HCT116 (cell line): ENCODE results near the gene TJP3. TPM values are rescaled to one million over a fixed set of nuclear protein-coding genes. Genes with fewer than 3 reads are reported as not detected.

ENCODE experiments used
- ATAC-seq: fragments of 200-7000 bp; cut with Tn5 transposase; 2 replicates; pipeline ENCODE4 v1.9.1; 2020; ENCODE audit warnings: mild to moderate bottlenecking, moderate library complexity
- BruUV-seq: library from RNA; stranded (reverse); fragments of 400-500 nt; replicated peaks from 2 replicates; lab custom pipeline; 2021; lab: Mats Ljungman, UMichigan
- CTCF ChIA-PET: fragments of 300-600 bp; sonication (Branson Sonifier 250); formaldehyde crosslinking; loops from one replicate; lab custom pipeline; 2021; ENCODE audit warnings: antibody characterized with exemption; lab: Charles Lee
- POLR2A ChIA-PET: fragments of 300-600, 350-600 bp; sonication (Branson Sonifier 250); formaldehyde crosslinking; loops from one replicate; lab custom pipeline; 2021; ENCODE audit warnings: antibody characterized with exemption; lab: Charles Lee
- RAD21 ChIA-PET, 2 experiments: fragments of 300-600 bp; sonication (Branson Sonifier 250); formaldehyde crosslinking; loops; one replicate each; lab custom pipeline; 2023; ENCODE audit warnings: low total read pairs in 2 of 2; ENCODE audit not compliant: uncharacterized antibody in 2 of 2, unreplicated experiment in 2 of 2, low non-redundant PET in 1 of 2; lab: Charles Lee
- DNase-seq: peaks from one replicate; pipeline ENCODE4 v3.0.0-alpha.2; 2010; ENCODE audit warnings: low read depth, low spot score
- H2AFZ ChIP-seq: fragments of 200-600 bp; shearing (Covaris generic), sonication (generic); 2 replicates; pipeline ENCODE4 v1.6.1; 2017; ENCODE audit warnings: low read depth, mixed run types, mixed read lengths, antibody characterized with exemption, low read length; ENCODE audit not compliant: poor library complexity, severe bottlenecking
- H3K27ac ChIP-seq: 2 replicates; pipeline ENCODE4 v1.5.1; 2012; ENCODE audit warnings: low read depth, low read length
- H3K27me3 ChIP-seq: fragments of 200-600 bp; sonication (generic); 2 replicates; pipeline ENCODE4 v1.6.1; 2016; ENCODE audit warnings: mixed run types, low read length, mixed read lengths; ENCODE audit not compliant: insufficient read depth
- H3K36me3 ChIP-seq, 2 experiments: fragments of 200-500 bp in 1 of 2; fragments of 200-600 bp in 1 of 2; sonication (Bioruptor generic) in 1 of 2; sonication (generic) in 1 of 2; 2 replicates each; pipeline versions ENCODE4 v1.5.1 to v1.6.1; 2014 to 2016; ENCODE audit warnings: low read length in 2 of 2, inconsistent platforms in 1 of 2, mixed read lengths in 1 of 2, mixed run types in 1 of 2; ENCODE audit not compliant: insufficient read depth in 2 of 2, control insufficient read depth in 1 of 2
- H3K4me1 ChIP-seq, 2 experiments: fragments of 200-600 bp in 1 of 2; sonication (generic) in 1 of 2; 2 replicates each; pipeline versions ENCODE4 v1.5.1 to v1.6.1; 2012 to 2017; ENCODE audit warnings: low read length in 2 of 2, inconsistent platforms in 1 of 2, mild to moderate bottlenecking in 1 of 2, mixed read lengths in 1 of 2, mixed run types in 1 of 2, moderate library complexity in 1 of 2; ENCODE audit not compliant: insufficient read depth in 2 of 2, control insufficient read depth in 1 of 2
- H3K4me2 ChIP-seq: fragments of 200-600 bp; sonication (generic); 2 replicates; pipeline ENCODE4 v1.6.1; 2017; ENCODE audit warnings: mixed run types, low read length, mixed read lengths
- H3K4me3 ChIP-seq, 2 experiments: fragments of 200-600 bp in 1 of 2; sonication (generic) in 1 of 2; replicated peaks in 1 of 2; 2 replicates each; pipeline ENCODE4 v1.5.1; 2011 to 2016; ENCODE audit warnings: low read length in 2 of 2, control low read depth in 1 of 2, low read depth in 1 of 2, mild to moderate bottlenecking in 1 of 2, mixed read lengths in 1 of 2, mixed run types in 1 of 2
- H3K79me2 ChIP-seq: fragments of 200-600 bp; sonication (generic); 2 replicates; pipeline ENCODE4 v1.6.1; 2017; ENCODE audit warnings: mild to moderate bottlenecking, mixed run types, low read length, moderate library complexity, mixed read lengths; ENCODE audit not compliant: insufficient read depth
- H3K9ac ChIP-seq: fragments of 200-600 bp; sonication (generic); 2 replicates; pipeline ENCODE4 v1.6.1; 2016; ENCODE audit warnings: low read length, mixed read lengths
- H3K9me2 ChIP-seq: fragments of 200-600 bp; sonication (generic), shearing (Covaris generic); 2 replicates; pipeline ENCODE4 v1.6.1; 2017; ENCODE audit warnings: mixed run types, mild to moderate bottlenecking, moderate library complexity; ENCODE audit not compliant: insufficient read depth
- H3K9me3 ChIP-seq, 2 experiments: fragments of 200-500 bp in 1 of 2; fragments of 200-600 bp in 1 of 2; sonication (Bioruptor generic) in 1 of 2; sonication (generic) in 1 of 2; 2 replicates each; pipeline ENCODE4 v1.6.1; 2014 to 2017; ENCODE audit warnings: low read length in 2 of 2, mixed read lengths in 2 of 2, inconsistent platforms in 1 of 2, low read depth in 1 of 2, mild to moderate bottlenecking in 1 of 2, mixed run types in 1 of 2, moderate library complexity in 1 of 2; ENCODE audit not compliant: control insufficient read depth in 1 of 2, insufficient read depth in 1 of 2
- H4K20me1 ChIP-seq: fragments of 200-600 bp; sonication (generic), shearing (Covaris generic); 2 replicates; pipeline ENCODE4 v1.6.1; 2017; ENCODE audit warnings: mixed run types, mild to moderate bottlenecking, moderate library complexity; ENCODE audit not compliant: insufficient read depth
- ATF3 ChIP-seq: IDR thresholded peaks from 2 replicates; pipeline ENCODE4 v1.6.1; 2012
- CBX3 ChIP-seq: IDR thresholded peaks from 2 replicates; pipeline ENCODE4 v1.6.1; 2012; ENCODE audit warnings: low read depth
- CEBPB ChIP-seq: IDR thresholded peaks from 2 replicates; pipeline ENCODE4 v1.6.1; 2012; ENCODE audit warnings: low read depth
- CTCF ChIP-seq, 3 experiments: fragments of 200-600 bp in 1 of 3; sonication (generic) in 1 of 3; IDR thresholded peaks in 2 of 3; conservative IDR thresholded peaks in 1 of 3; 2 replicates each; pipeline ENCODE4 v1.5.1; 2012 to 2017; ENCODE audit warnings: low read depth in 2 of 3, low read length in 2 of 3, antibody characterized with exemption in 1 of 3, borderline replicate concordance in 1 of 3, control low read depth in 1 of 3, mild to moderate bottlenecking in 1 of 3, mixed read lengths in 1 of 3, mixed run types in 1 of 3, moderate library complexity in 1 of 3; ENCODE audit not compliant: insufficient read depth in 1 of 3
- EGR1 ChIP-seq: IDR thresholded peaks from 2 replicates; pipeline ENCODE4 v1.6.1; 2012; ENCODE audit warnings: low read depth
- ELF1 ChIP-seq: IDR thresholded peaks from 2 replicates; pipeline ENCODE4 v1.6.1; 2012; ENCODE audit warnings: low read depth, borderline replicate concordance
- EZH2 ChIP-seq: fragments of 200-600 bp; sonication (generic); IDR thresholded peaks from 2 replicates; pipeline ENCODE4 v1.6.1; 2017; ENCODE audit warnings: antibody characterized with exemption, mixed run types
- EZH2phosphoT487 ChIP-seq: fragments of 200-600 bp; IDR thresholded peaks from 2 replicates; pipeline ENCODE4 v1.6.1; 2018; ENCODE audit warnings: antibody characterized with exemption, borderline replicate concordance
- FOSL1 ChIP-seq: IDR thresholded peaks from 2 replicates; pipeline ENCODE4 v1.6.1; 2012; ENCODE audit warnings: low read depth
- MAX ChIP-seq: IDR thresholded peaks from 2 replicates; pipeline ENCODE4 v1.6.1; 2012
- POLR2AphosphoS5 ChIP-seq: IDR thresholded peaks from 2 replicates; pipeline ENCODE4 v1.6.1; 2011; ENCODE audit warnings: mild to moderate bottlenecking, low read depth, low read length, moderate library complexity
- SIN3A ChIP-seq: IDR thresholded peaks from 2 replicates; pipeline ENCODE4 v1.6.1; 2012; ENCODE audit warnings: low read depth
- SP1 ChIP-seq: IDR thresholded peaks from 2 replicates; pipeline ENCODE4 v1.6.1; 2012; ENCODE audit warnings: low read depth
- SRF ChIP-seq: IDR thresholded peaks from 2 replicates; pipeline ENCODE4 v1.6.1; 2012; ENCODE audit warnings: low read depth
- TCF7L2 ChIP-seq: IDR thresholded peaks from 2 replicates; pipeline ENCODE4 v1.7.0; 2011; ENCODE audit warnings: borderline replicate concordance, inconsistent platforms; ENCODE audit not compliant: insufficient read depth, insufficient read length; ENCODE audit errors: extremely low read depth
- YY1 ChIP-seq: IDR thresholded peaks from 2 replicates; pipeline ENCODE4 v1.6.1; 2011; ENCODE audit warnings: low read length, low read depth, moderate library complexity, mild to moderate bottlenecking; ENCODE audit not compliant: insufficient replicate concordance; ENCODE audit errors: extremely low read depth
- ZBTB33 ChIP-seq: IDR thresholded peaks from 2 replicates; pipeline ENCODE4 v1.6.1; 2011; ENCODE audit warnings: mild to moderate bottlenecking, low read length, moderate library complexity; ENCODE audit not compliant: insufficient replicate concordance; ENCODE audit errors: extremely low read depth
- ZNF274 ChIP-seq: fragments of 200-500 bp; sonication (Bioruptor generic); IDR thresholded peaks from 2 replicates; pipeline ENCODE4 v1.6.1; 2014; ENCODE audit warnings: mild to moderate bottlenecking, low read depth, low read length, inconsistent platforms
- intact Hi-C: fragments of 100-400 bp; cut with micrococcal nuclease; formaldehyde crosslinking; loops from 2 replicates; pipeline ENCODE4 v1.10.0; 2022
- total RNA-seq: library from RNA; stranded (reverse); gene quantifications from one replicate; pipeline ENCODE4 v1.2.1, GENCODE V29; 2021; ENCODE audit not compliant: unreplicated experiment

Gene TJP3
- total RNA-seq, 1 experiment from 2014 or later, result 69.6 TPM

- no peak for TF ChIP-seq ZBTB33
- no peak for TF ChIP-seq SRF
- TF ChIP-seq ZNF274, result no peak
- TF ChIP-seq MAX, result no peak
- TF ChIP-seq EZH2, result no peak
Measured at GRCh38 chr19:3695986-3696659, 12.1 kb upstream of the TJP3 start (continued).

DNA sequence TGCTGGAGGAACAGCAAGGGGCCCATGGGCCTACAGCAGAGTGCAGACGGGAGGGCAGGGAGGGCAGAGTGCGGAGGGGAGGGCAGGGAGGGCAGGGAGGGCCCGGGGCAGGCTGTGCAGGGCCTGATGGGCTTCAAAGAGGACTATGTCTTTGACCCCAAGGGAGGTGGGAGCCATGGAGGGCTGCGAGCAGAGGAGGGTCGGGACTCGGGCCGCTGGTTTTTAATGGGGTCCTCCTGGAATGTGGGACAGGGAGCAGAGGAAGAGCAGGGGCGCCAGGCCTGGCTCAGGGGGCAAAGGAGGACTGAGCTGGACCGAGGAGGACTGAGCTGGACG lies 11.6 kb upstream of the TJP3 start:
- intact Hi-C loops, result no loop called here
- H2AFZ ChIP-seq, result no peak overlapping the region
- TF ChIP-seq TCF7L2, result no peak
- TF ChIP-seq CBX3, result no peak
- TF ChIP-seq EZH2, result no peak
- no peak for TF ChIP-seq ELF1
- no peak for TF ChIP-seq SIN3A
- no peak for TF ChIP-seq CTCF (IDR thresholded peaks at IDR 0.05 in 2 of 3, conservative IDR thresholded peaks at IDR 0.05 in 1 of 3; ENCODE audit: borderline replicate concordance in 1 of 3, insufficient read depth in 1 of 3, low read depth in 2 of 3, low read length in 2 of 3)
- TF ChIP-seq MAX, result no peak
- TF ChIP-seq POLR2AphosphoS5, result no peak
- no peak for TF ChIP-seq SP1
- TF ChIP-seq CEBPB, result no peak
- TF ChIP-seq FOSL1, result no peak
- no peak for TF ChIP-seq EZH2phosphoT487
- TF ChIP-seq YY1, result no peak
- TF ChIP-seq EGR1, result no peak
- TF ChIP-seq ATF3, result no peak

More for the DNA sequence above, 11.6 kb upstream of the TJP3 start:
- H3K27ac ChIP-seq, result no peak overlapping the region
- no peak overlapping the region for H3K4me3 ChIP-seq
- no peaks in the 10 kb centered on the region for H3K27me3 ChIP-seq
- ChIA-PET RAD21 (no interaction called here), POLR2A (no interaction called here), CTCF (interaction anchor here (1.2 kb wide), 1 partner anchor 22 kb away, joined by 3 read pairs; no protein-coding TSS in a partner anchor)
- peaks cover 2 to 16% of the 10 kb centered on the region in 2 experiments; a peak in 2 of 4 replicates for H3K4me1 ChIP-seq
- no peak overlapping the region for H3K9ac ChIP-seq
- no peak for DNase-seq
- no TSS peak for BruUV-seq
- no peaks in the 10 kb centered on the region for H3K9me3 ChIP-seq
- no peaks in the 10 kb centered on the region; a peak in 1 of 4 replicates for H3K36me3 ChIP-seq
- no peaks in the 10 kb centered on the region for H3K9me2 ChIP-seq
- H4K20me1 ChIP-seq, result no peaks in the 10 kb centered on the region
- peaks cover 66% of the 10 kb centered on the region for H3K79me2 ChIP-seq
- no peak overlapping the region for H3K4me2 ChIP-seq
- ATAC-seq, result no peak
